Astrocyte (in vitro differentiated cells and primary cell): ENCODE data around the gene RNU5B-1. TPM values are rescaled to one million over a fixed set of nuclear protein-coding genes. Genes with fewer than 3 reads are reported as not detected.

Experiments
- DNase-seq: peaks from one replicate; pipeline ENCODE4 v3.0.0-alpha.2; 2010; ENCODE audit warnings: low read depth
- FAIRE-seq: peaks from 2 replicates; lab custom pipeline; 2011; peaks lifted over from hg19 to GRCh38; lab: Jason Lieb, UNC
- H2AFZ ChIP-seq: 2 replicates; pipeline ENCODE4 v1.6.0; 2012; ENCODE audit warnings: low read depth, low read length, inconsistent platforms
- H3K27ac ChIP-seq: 2 replicates; pipeline ENCODE4 v1.5.1; 2011; ENCODE audit warnings: low read depth, low read length, inconsistent platforms
- H3K27me3 ChIP-seq: 2 replicates; pipeline ENCODE4 v1.6.0; 2011; ENCODE audit warnings: low read length, inconsistent platforms; ENCODE audit not compliant: insufficient read depth
- H3K36me3 ChIP-seq: 2 replicates; pipeline ENCODE4 v1.5.1; 2011; ENCODE audit warnings: low read length, inconsistent platforms; ENCODE audit not compliant: insufficient read depth
- H3K4me1 ChIP-seq: 2 replicates; pipeline ENCODE4 v1.5.1; 2011; ENCODE audit warnings: low read length, inconsistent platforms; ENCODE audit not compliant: insufficient read depth
- H3K4me2 ChIP-seq: 2 replicates; pipeline ENCODE4 v1.6.0; 2012; ENCODE audit warnings: low read length, inconsistent platforms
- H3K4me3 ChIP-seq: 2 replicates; pipeline ENCODE4 v1.5.1; 2011; ENCODE audit warnings: low read depth, mild to moderate bottlenecking, low read length, inconsistent platforms; ENCODE audit not compliant: insufficient read depth
- H3K79me2 ChIP-seq: 2 replicates; pipeline ENCODE4 v1.6.0; 2012; ENCODE audit warnings: mild to moderate bottlenecking, low read length, inconsistent platforms; ENCODE audit not compliant: insufficient read depth
- H3K9ac ChIP-seq: 2 replicates; pipeline ENCODE4 v1.6.0; 2012; ENCODE audit warnings: mild to moderate bottlenecking, low read length, inconsistent platforms
- H3K9me3 ChIP-seq: 2 replicates; pipeline ENCODE4 v1.5.1; 2012; ENCODE audit warnings: low read depth, mild to moderate bottlenecking, low read length, inconsistent platforms; ENCODE audit not compliant: insufficient read depth
- H4K20me1 ChIP-seq: 2 replicates; pipeline ENCODE4 v1.6.0; 2012; ENCODE audit warnings: low read length, inconsistent platforms; ENCODE audit not compliant: insufficient read depth
- H3K27ac Mint-ChIP-seq: one replicate; pipeline ENCODE4 v1.8.0; 2021; ENCODE audit warnings: mild to moderate bottlenecking, mixed read lengths; ENCODE audit not compliant: unreplicated experiment
- H3K27me3 Mint-ChIP-seq: one replicate; pipeline ENCODE4 v1.8.0; 2021; ENCODE audit warnings: low read depth, mixed read lengths; ENCODE audit not compliant: unreplicated experiment
- H3K36me3 Mint-ChIP-seq: one replicate; pipeline ENCODE4 v1.8.0; 2021; ENCODE audit warnings: low read depth, mixed read lengths; ENCODE audit not compliant: unreplicated experiment
- H3K4me1 Mint-ChIP-seq: one replicate; pipeline ENCODE4 v1.8.0; 2021; ENCODE audit warnings: low read depth, mixed read lengths; ENCODE audit not compliant: unreplicated experiment
- H3K4me3 Mint-ChIP-seq: one replicate; pipeline ENCODE4 v1.8.0; 2021; ENCODE audit warnings: mild to moderate bottlenecking, moderate library complexity, mixed read lengths; ENCODE audit not compliant: unreplicated experiment
- H3K9me3 Mint-ChIP-seq: one replicate; pipeline ENCODE4 v1.8.0; 2021; ENCODE audit warnings: mild to moderate bottlenecking, mixed read lengths; ENCODE audit not compliant: unreplicated experiment
- EZH2 ChIP-seq: IDR thresholded peaks from 2 replicates; pipeline ENCODE4 v1.6.1; 2012; ENCODE audit warnings: mild to moderate bottlenecking, low read length, inconsistent platforms; ENCODE audit not compliant: insufficient read depth
- total RNA-seq: library from RNA; stranded (reverse); gene quantifications from 2 replicates; pipeline ENCODE4 v1.2.1, GENCODE V29; 2021
- TF ChIP-seq, protein P1 (sequence below): IDR thresholded peaks from 2 replicates; pipeline ENCODE4 v1.5.1; 2011; ENCODE audit warnings: low read depth, mild to moderate bottlenecking, inconsistent platforms, low read length, moderate library complexity; ENCODE audit not compliant: insufficient read depth

Gene RNU5B-1
- total RNA-seq, 1 donor from 2014 or later: 11.7 TPM

DNA sequence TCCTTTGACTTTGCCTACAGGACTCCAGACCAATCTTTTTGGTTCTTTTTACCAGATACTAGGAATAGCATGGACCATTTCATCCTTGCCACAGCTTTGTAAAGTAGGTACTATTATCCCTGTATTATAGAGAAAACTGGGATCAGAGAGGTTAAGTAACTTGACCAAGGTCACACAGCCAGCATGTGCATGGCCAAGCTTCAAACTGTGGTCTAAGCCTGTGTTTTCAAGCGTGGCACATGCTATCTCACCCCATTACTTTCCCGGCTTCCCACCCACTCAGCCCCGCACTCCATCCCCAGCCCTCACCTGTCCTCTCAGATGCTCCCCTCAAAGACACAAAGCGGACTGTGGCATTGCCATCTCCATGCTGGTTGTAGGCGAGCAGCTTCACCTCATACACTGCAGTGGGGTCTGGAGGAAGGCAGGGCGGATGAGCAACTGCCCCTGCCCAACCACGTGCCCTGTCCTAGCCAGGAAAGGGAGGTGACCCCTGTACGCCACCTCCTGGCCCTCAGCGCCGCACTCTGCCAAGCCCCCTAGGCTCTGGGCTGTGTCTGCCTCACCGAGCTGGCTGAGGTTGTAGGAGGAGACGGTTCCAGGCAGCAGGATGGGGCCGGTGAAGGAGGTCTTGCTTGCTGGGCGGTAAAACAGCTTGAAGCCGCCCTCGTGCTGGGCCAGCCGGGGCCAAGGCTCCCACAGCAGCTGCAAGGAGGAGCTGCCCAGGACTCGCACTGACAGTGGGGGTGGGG, 25.7 kb downstream of the RNU5B-1 start:
- Mint-ChIP-seq H3K9me3 (no peaks in the 10 kb centered on the region), H3K27me3 (peaks cover 24% of the 10 kb centered on the region), H3K36me3 (peaks cover 9% of the 10 kb centered on the region), H3K27ac (no peak overlapping the region), H3K4me1 (peaks cover 9% of the 10 kb centered on the region), H3K4me3 (no peak overlapping the region)
- Histone ChIP-seq H3K4me3 (no peak overlapping the region), H3K4me2 (no peak overlapping the region), H3K79me2 (no peaks in the 10 kb centered on the region), H4K20me1 (no peaks in the 10 kb centered on the region), H3K27me3 (peaks cover 3% of the 10 kb centered on the region), H3K36me3 (no peaks in the 10 kb centered on the region), H3K9me3 (no peaks in the 10 kb centered on the region), H3K4me1 (no peaks in the 10 kb centered on the region), H2AFZ (no peak overlapping the region), H3K27ac (no peak overlapping the region), H3K9ac (no peak overlapping the region)
- DNase-seq (no peak), FAIRE-seq (no peak)
- no peak for TF ChIP-seq EZH2
- TF ChIP-seq, protein P1, sequence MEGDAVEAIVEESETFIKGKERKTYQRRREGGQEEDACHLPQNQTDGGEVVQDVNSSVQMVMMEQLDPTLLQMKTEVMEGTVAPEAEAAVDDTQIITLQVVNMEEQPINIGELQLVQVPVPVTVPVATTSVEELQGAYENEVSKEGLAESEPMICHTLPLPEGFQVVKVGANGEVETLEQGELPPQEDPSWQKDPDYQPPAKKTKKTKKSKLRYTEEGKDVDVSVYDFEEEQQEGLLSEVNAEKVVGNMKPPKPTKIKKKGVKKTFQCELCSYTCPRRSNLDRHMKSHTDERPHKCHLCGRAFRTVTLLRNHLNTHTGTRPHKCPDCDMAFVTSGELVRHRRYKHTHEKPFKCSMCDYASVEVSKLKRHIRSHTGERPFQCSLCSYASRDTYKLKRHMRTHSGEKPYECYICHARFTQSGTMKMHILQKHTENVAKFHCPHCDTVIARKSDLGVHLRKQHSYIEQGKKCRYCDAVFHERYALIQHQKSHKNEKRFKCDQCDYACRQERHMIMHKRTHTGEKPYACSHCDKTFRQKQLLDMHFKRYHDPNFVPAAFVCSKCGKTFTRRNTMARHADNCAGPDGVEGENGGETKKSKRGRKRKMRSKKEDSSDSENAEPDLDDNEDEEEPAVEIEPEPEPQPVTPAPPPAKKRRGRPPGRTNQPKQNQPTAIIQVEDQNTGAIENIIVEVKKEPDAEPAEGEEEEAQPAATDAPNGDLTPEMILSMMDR: no peak

DNA sequence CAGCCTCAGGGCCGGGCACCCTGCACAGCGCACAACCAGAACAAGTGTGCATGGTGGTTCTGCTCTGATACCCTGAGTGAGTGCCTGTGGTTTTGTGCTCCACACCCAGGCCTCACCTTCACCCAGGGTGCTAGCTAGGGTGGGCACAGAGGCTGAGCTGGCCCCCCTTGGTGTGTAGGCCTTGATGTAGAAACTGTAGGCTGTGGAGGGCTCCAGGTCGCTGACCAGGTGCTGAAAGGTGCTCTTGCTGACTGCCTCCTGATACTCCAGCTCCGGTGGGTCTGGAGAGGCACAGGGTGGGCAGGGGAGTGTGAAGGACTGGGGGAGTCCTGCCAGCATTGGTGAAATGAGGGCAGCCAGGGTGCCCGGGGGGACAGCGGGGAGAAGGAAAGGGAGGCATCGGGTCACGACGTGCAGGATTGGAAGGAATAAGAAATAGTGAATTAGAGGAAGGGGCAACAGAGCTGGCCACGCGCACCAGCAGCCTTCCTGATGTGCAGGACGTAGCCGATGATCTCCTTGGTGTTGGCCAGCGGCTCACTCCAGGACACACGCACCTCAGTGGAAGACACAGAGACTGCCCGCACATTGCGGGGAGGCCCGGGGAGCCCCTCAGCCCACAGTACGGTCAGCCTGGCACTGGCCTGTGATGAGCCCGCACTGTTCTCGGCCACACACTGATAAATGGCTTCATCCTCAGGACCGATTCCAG, 26.6 kb downstream of the RNU5B-1 start:
- Histone ChIP-seq H3K4me2 (no peak overlapping the region), H3K79me2 (no peaks in the 10 kb centered on the region), H4K20me1 (no peaks in the 10 kb centered on the region), H2AFZ (no peak overlapping the region), H3K27ac (no peak overlapping the region), H3K27me3 (peaks cover 11% of the 10 kb centered on the region), H3K4me3 (no peak overlapping the region), H3K9ac (no peak overlapping the region), H3K9me3 (no peaks in the 10 kb centered on the region), H3K4me1 (no peaks in the 10 kb centered on the region), H3K36me3 (no peaks in the 10 kb centered on the region)
- Mint-ChIP-seq H3K4me3 (no peak overlapping the region), H3K27me3 (peaks cover 30% of the 10 kb centered on the region), H3K9me3 (no peaks in the 10 kb centered on the region), H3K27ac (no peak overlapping the region), H3K4me1 (peaks cover 9% of the 10 kb centered on the region), H3K36me3 (peaks cover 9% of the 10 kb centered on the region)
- TF ChIP-seq EZH2: no peak
- TF ChIP-seq, protein P1: no peak
- FAIRE-seq: no peak
- no peak for DNase-seq
